Right atrium auricular region (tissue), 2 donors: ENCODE measurements around the gene TP53AIP1. TPM values are rescaled to one million over a fixed set of nuclear protein-coding genes. Genes with fewer than 3 reads are reported as not detected.
A peak's percentile ranks its signal among the peaks of the same experiment; 100 is the strongest.

Experiments
- DNase-seq: peaks from one replicate; pipeline ENCODE4 v3.0.0-alpha.2; 2019; ENCODE audit warnings: low spot score
- H3K27ac ChIP-seq, 2 donors: fragments of 200-600 bp; sonication (generic); 1 replicate in 1 of 2; 2 replicates in 1 of 2; pipeline ENCODE4 v1.5.1; 2016 to 2019
- H3K27me3 ChIP-seq, 2 donors: fragments of 200-600 bp; sonication (generic); one replicate each; pipeline versions ENCODE4 v1.5.1 to v1.6.0; 2017 to 2019
- H3K36me3 ChIP-seq: fragments of 200-600 bp; sonication (generic); one replicate; pipeline ENCODE4 v1.5.1; 2016
- H3K4me1 ChIP-seq, 2 donors: fragments of 200-600 bp; sonication (generic); one replicate each; pipeline versions ENCODE4 v1.5.1 to v1.6.0; 2017 to 2019
- H3K4me3 ChIP-seq, 2 donors: fragments of 200-600 bp; sonication (generic); 1 replicate in 1 of 2; 2 replicates in 1 of 2; pipeline ENCODE4 v1.5.1; 2017 to 2019; ENCODE audit warnings: mild to moderate bottlenecking in 1 of 2, moderate library complexity in 1 of 2
- H3K9me3 ChIP-seq, 2 donors: fragments of 200-600 bp; sonication (generic); one replicate each; pipeline ENCODE4 v1.5.1; 2019
- CTCF ChIP-seq, 2 donors: fragments of 200-600 bp; sonication (generic); IDR thresholded peaks; one replicate each; pipeline ENCODE4 v1.5.1; 2019; ENCODE audit warnings: antibody characterized with exemption in 2 of 2
- total RNA-seq, 2 donors: library from RNA; depleted of rRNA; stranded (reverse); fragments of >200 nt; gene quantifications; one replicate each; pipeline ENCODE4 v1.1.0, GENCODE V29; 2016

The TP53AIP1 gene
- total RNA-seq, 2 donors from 2014 or later = not detected

- Histone ChIP-seq H3K9me3 (no peaks in the 10 kb centered on the region), H3K4me3 (no peak overlapping the region), H3K36me3 (no peaks in the 10 kb centered on the region), H3K27ac (no peak overlapping the region), H3K27me3 (no peaks in the 10 kb centered on the region), H3K4me1 (no peaks in the 10 kb centered on the region)
- TF ChIP-seq CTCF (IDR thresholded peaks at IDR 0.05) = no peak
- DNase-seq = no peak
Observed at GRCh38 chr11:128963744-128964325, 21.2 kb upstream of the TP53AIP1 start.

DNA sequence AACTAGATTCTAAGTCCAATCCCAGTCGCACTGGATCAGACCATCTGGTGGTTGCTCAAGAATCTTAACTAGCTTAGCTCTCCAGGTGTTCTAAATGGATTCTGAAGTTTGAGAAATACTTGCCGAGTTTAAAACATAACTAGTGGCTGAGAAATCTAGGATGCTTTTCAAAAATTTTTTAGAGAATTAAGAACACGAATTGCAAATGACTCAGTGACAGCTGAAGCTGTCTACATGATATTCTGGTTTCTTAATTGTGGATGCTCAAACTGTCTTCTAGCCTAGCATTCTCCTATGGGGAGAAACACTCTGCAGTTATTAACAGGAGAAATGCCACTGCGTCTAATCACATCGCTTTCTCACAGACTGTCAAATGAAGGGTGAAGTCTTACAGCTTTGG lies 20.2 kb upstream of the TP53AIP1 start:
- no peak for TF ChIP-seq CTCF (IDR thresholded peaks at IDR 0.05)
- no peaks in the 10 kb centered on the region for H3K36me3 ChIP-seq
- H3K27ac ChIP-seq = no peak overlapping the region
- DNase-seq = no peak
- H3K4me3 ChIP-seq = no peak overlapping the region
- no peaks in the 10 kb centered on the region for H3K9me3 ChIP-seq
- no peaks in the 10 kb centered on the region for H3K27me3 ChIP-seq
- no peaks in the 10 kb centered on the region for H3K4me1 ChIP-seq

GRCh38 chr11:128961645-128962044 lies 19.0 kb upstream of the TP53AIP1 start:
- no peak for TF ChIP-seq CTCF (IDR thresholded peaks at IDR 0.05)
- no peak for DNase-seq
- H3K4me3 ChIP-seq = no peak overlapping the region

DNA sequence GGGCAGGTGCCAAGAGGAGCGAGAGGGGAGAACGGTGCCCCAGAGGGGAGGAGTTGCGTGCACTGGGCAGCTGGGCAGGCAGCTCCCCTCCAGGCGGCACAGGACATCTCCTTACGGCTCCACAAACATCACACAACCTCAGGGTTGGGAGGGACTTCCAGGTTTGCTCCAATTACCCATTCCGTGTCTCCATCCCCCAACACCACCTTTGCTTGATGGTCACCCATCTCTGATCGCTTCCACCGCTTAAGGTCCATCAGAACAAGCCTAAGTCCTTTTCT lies 14.5 kb upstream of the TP53AIP1 start:
- no peaks in the 10 kb centered on the region for H3K36me3 ChIP-seq
- no peaks in the 10 kb centered on the region for H3K9me3 ChIP-seq
- no peak overlapping the region for H3K4me3 ChIP-seq
- TF ChIP-seq CTCF (IDR thresholded peaks at IDR 0.05) = no peak
- no peak for DNase-seq
- H3K4me1 ChIP-seq = no peaks in the 10 kb centered on the region
- H3K27ac ChIP-seq = no peak overlapping the region
- H3K27me3 ChIP-seq = no peaks in the 10 kb centered on the region

More at GRCh38 chr11:128961645-128962044, 19.0 kb upstream of the TP53AIP1 start:
- no peaks in the 10 kb centered on the region for H3K9me3 ChIP-seq
- no peaks in the 10 kb centered on the region for H3K36me3 ChIP-seq
- H3K27ac ChIP-seq = no peak overlapping the region
- no peaks in the 10 kb centered on the region for H3K4me1 ChIP-seq
- no peaks in the 10 kb centered on the region for H3K27me3 ChIP-seq

DNA sequence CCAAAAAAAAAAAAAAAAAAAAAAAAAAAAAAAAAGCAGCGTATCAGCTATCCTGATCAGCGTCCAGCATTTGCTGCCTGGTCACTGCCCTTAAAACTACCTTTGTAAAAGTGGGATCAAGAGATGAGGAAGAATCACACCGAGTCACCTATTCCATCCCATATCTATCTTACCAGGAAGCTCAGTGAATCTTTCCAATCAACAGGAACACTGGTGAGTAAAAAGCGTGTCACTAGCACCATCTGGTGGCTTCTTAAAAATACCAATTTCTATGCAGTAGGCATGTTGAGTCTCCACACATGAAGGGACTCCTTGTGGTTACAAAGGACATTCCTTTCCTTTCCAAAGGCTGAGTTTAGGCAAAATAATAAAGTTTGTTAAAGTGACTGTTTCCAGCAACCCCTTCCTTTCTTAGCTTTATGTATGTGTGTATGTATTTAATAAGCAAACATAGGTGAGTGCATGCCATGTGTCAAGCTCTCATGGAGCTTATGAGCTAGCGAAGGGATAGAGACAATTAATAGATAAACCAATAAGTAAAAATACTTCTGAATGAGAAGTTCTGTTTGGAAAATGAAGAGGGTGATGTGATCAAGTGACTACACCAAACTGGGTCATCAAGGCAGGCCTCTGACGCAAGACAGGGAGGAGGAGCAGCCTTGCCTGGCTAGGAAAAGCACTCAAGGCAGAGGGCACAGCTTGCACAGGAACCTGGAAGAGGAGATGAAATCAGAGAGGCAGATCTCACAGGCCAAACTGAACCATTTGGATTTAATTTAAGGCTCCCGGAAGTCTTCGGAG lies 13.9 kb upstream of the TP53AIP1 start:
- peak; percentile 36 to 78 for TF ChIP-seq CTCF (IDR thresholded peaks at IDR 0.05)
- DNase-seq = no peak
- Histone ChIP-seq H3K36me3 (no peaks in the 10 kb centered on the region), H3K4me1 (no peaks in the 10 kb centered on the region), H3K4me3 (no peak overlapping the region), H3K9me3 (no peaks in the 10 kb centered on the region), H3K27ac (no peak overlapping the region), H3K27me3 (no peaks in the 10 kb centered on the region)
